Stimulated activated CD4-positive, alpha-beta T cell treated with anti-CD3 and anti-CD28 coated beads, Interleukin-12 subunit alpha, Interleukin-12 subunit beta, amount 100 ng/mL, for 24 hours (primary cell): ENCODE measurements around the gene SHC2.
"Not testable (repeated sequence)": the region's sequence is repeated elsewhere in the genome, so short reads cannot be mapped to it uniquely, and the experiment has no call there.

Experiments
- DNase-seq, 2 experiments: peaks; one replicate each; pipeline ENCODE4 v3.0.0-alpha.2; 2020; ENCODE audit warnings: low read depth in 2 of 2

The SHC2 gene

DNA sequence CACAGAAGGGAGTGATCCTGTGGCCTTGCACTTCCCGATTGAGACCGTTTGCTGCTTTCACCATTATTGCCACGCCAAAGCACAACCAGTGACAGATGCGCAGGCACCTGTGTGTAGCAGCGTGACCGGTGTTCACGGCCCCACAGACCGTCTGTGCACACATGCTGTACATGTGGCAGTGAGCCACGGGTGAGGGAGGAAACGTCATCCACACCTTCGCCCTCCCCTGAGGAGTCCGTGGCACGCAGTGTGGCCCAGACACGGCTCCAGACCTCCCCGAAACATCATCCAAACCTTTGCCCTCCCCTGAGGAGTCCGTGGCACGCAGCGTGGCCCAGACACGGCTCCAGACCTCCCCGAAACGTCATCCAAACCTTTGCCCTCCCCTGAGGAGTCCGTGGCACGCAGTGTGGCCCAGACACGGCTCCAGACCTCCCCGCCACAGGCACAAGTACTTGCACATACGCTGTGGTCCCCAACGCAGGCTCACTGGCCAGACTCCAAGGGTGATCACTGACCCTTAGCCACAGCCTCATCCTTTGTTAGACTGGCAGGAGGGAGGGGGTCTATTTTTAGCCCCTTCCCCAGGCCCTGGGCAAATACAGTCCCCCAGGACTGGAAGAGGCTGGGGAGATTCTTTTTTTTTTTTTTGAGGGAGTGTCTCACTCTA is 7.9 kb upstream of the SHC2 start:
- no peak for DNase-seq

DNA sequence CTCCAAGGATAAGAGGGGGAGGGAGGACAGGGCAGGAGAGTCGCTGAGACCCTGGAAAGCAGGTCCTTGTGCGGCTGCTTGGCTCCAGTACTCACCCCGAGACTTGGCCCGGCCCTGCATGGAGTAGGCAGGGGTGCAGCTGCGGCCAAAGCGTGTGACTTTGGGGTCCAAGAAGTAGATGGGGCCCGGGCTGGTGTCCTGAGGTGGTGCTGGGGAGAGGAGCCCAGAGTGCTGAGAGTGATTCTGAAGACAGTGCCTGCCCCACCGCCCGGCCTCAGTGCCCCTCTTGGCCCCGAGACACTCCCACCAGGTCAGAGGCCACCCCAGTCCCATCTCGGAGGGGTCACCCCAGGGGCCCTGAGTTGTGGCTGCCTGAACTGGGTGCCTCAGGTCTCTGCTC is 6.7 kb upstream of the SHC2 start:
- no peak for DNase-seq

DNA sequence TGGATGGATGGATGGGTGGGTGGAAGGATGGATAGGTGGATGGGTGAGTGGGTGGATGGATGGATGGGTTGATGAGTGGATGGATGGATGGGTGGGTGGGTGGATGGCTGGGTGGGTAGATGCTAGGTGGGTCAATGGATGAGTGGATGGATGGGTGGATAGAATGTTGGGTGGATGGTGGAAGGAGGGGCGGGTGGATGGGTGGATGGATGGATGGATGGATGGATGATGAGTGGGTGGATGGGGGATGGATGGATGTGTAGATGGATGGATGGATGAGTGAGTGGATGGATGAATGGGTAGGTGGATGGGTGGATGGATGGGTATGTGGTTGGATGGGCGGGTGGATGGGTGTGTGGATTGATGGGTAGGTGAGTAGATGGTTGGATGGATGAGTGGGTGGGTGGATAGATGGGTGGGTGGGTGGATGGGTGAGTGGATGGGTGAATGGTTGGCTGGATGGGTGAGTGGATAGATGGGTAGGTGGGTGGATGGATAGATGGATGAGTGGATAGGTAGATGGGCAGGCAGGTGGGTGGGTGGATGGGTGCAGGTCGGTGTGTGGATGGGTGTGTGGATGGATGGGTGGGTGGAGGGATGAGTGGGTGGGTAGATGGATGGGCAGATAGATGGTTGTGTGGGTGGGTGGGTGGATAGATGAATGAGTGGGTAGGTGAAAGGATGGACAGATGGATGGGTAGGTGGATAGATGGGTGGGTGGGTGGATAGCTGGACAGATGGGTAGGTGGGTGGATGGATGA is 4.4 kb upstream of the SHC2 start:
- no peak for DNase-seq

DNA sequence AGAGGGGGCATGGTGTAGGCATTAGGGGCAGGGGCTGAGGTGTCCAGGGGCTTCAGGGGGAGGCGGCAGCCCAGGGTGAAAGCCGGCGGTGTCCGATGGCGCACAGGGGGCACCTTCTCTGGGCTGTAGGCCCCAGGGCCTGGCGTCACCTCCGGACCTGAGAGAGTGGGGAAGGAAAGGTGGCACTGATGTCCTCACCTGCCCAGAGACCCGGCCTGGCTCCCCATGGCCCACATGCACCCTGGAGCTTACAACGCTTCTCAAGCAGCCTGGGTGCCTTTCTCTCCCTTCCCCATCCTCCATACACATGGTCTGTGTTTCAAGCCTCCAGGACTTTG is 3.3 kb upstream of the SHC2 start:
- no peak for DNase-seq

DNA sequence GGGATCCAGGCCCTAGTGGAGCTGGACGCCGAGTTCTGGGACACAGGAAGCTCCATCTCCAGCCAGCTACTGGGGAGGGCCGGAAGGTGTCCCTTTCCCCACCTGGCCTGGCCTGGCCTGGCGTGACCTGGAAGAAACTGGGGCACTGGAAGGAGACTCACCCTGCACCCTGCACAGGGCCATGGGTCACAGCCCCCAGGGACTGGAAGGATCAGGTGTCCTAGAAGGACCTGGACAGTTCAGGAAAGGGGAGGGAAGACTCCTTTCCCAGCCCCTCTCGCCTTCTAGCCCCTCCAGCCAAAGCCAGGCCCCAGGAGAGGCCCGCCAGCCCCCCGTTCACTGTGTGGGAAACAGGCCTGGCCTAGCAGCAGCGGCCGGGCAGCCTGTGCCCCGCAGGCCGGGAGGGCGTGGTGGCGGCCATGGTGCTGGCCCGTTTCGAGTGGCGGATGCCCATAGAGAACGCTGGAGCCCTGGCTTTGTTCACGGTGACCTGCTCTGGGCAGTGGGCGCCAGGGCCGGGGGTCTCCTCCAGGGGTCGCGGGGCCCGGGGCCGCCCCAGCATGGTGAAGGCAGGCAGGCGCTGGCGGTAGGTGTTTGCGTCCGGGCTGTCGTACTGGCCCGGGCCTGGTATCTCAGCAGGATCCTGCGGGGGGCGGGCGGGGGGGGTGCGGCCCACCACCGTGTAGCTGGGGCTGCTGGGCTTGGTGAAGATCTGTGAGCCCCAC is 2.8 kb upstream of the SHC2 start:
- no peak for DNase-seq

DNA sequence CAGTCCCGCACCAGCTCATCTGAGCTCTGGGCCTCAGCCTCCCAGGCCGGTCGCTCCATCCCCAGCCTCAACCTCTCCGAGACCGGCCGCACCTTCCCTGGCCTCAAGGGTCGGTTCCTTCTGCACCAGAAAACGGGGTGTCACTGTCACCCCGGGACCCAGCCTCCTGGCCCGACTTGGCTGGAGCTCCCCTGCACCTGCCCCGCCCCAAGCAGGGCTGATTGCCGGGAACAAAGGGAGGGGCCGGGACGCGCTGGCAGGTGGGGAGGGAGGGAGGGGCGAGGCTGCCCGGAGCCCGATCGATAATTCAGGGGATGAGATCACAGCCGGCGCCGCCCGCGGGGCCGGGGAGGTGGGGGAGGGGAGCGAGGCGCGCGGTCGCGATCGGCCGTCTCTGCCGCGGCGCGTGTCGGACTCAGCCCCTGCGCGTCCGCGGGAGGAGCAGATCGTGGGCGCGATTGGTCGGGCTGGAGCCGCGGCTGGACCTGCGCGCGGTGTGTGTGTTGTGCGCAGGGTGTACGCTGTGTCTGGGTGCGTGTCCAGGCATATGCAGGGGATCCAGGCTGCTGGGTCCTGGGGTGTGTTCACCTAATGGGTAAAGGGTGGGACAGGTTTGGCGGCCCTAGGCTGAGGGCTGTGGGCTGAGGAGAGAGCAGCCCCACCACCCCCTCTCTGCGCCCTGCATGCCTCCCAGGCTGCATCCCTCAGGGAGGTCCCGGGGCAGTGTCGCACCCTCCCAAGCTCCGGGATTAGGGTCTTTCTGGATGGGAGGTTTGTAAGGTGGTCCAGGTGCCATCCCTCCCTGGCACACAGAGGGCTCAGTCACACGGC is 1.1 kb upstream of the SHC2 start:
- DNase-seq, result no peak

DNA sequence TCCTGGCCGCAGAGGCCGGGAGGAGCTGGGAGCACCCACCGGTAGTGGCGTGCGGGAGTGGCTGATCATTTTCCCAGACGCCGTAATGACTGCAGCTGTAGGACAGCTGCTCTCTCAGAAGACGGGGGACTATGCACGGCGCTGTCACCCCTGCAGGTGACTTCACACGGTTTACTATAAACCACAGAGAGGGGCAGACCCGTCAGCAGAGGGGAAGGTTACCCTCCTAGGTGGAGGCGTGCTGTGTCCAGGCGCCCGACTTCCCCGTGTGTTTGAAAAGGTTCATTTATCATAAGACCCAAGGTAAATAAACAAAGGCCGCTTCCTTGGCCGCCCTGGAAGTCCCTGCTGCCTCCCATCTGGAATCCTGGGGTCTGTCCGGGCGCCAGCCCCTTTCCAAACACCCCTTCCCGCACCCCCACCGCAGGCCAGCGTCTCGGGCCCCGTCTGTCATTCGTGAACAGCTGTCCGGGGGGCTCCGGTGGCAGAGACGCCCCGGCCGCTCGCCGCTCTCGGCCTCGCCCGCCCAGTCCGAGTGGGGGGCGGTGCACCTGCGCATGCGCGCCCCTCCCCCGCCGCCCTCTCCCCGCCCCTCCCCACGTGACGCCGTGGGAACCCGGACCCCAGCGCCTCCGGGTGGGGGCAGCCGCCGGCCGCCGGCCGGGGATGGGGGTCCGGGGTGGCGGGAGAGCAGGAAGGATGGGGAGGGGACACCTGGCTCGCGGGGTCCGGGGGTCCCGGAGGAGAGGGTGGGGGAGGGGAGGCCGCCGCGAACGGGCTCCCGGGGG is 915 bp downstream of the SHC2 start:
- no peak for DNase-seq

DNA sequence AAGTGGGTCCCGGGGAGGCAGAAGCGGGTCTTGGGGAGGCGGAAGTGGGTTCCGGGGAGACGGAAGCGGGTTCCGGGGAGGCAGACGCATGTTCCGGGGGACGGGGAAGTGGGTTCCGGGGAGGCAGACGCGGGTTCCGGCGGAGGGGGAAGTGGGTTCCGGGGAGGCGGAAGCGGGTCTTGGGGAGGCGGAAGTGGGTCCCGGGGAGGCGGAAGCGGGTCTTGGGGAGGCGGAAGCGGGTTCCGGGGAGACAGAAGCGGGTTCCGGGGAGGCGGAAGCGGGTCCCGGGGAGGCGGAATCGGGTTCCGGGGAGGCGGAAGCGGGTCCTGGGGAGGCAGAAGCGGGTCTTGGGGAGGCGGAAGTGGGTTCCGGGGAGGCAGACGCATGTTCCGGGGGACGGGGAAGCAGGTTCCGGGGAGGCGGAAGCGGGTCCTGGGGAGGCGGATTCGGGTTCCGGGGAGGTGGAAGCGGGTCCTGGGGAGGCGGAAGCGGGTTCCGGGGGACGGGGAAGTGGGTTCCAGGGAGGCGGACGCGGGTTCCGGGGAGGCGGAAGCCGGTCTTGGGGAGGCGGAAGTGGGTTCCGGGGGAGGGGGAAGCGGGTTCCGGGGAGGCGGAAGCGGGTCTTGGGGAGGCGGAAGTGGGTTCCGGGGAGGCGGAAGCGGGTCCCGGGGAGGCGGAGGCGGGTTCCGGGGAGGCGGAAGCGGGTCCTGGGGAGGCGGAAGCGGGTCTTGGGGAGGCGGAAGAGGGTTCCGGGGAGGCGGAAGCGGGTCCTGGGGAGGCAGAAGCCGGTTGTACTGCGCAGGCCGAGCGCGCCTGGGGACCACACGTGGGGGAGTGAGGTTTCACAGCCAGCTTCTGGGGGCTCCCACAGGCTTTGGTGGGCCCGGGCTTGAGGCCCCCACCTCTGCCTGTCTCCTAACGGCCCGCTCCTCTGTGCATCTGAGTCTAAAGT is 2.5 kb downstream of the SHC2 start:
- DNase-seq, result no peak

DNA sequence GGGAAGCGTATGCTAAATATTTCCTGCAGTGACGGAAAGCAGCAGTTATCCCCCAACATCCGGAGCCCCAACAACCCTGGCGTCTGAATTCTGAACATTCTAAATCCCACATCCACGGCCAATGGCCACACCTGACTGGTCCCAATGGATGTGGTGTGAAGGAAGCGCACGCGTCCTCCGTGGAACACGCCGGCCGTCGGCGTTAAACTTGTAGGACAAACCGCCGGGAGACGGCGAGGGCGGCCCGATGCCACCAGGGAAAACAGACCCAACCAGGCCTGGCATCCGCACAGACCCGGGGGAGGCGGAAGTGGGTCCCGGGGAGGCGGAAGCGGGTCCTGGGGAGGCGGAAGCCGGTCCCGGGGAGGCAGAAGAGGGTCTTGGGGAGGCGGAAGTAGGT is 3.2 kb downstream of the SHC2 start:
- no peak for DNase-seq

DNA sequence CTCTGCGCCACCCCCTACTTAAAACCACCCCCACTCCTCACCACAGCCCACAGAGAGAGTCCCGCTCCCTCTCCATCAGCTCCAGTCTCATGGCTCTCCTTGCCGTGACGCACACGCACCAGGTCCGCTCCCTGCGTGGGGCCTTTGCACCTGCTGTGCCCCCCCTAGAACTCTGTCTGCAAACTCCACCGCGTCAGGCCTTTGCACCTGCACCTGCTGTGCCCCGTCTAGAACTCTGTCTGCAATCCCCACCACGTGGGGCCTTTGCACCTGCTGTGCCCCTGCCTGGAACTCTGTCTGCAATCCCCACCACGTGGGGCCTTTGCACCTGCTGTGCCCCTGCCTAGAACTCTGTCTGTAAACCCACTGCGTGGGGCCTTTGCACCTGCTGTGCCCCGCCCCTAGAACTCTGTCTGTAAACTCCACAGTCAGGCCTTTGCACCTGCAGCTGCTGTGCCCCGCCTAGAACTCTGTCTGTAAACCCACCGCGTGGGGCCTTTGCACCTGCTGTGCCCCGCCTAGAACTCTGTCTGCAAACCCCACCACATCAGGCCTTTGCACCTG is 4.2 kb downstream of the SHC2 start:
- DNase-seq, result no peak

DNA sequence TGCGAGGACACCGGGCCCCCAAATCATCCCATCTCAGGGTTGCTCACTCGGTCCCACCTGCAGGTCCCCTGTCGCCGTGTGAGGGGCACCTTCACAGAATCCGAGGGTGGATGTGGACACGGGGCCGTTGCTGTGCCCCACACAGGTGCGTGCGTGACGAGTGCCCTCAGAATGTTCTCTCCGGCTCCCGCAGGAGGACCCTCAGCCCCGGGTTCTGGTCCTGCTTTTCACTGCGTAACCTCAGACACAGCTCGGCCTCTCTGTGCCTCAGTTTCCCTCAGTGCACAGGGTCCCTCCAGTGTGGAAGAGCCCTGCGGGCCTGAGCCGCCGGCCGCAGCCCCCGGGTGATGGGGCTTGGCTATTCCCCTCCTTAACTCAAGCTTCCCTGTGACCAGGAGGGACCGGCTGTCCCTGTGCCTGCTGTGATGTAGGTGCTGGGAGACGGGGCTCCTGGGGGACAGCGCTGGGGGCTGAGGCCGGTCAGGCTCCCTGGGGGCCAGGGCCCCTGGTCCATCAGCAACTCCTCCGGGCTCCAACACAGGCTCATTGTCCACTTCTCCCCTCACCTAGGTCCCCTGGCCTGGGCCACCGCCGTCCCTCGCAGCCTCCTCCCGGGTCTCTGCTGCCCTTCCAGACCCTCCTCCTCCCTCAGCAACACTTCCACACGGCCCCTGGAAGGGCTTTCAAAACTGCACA is 4.8 kb downstream of the SHC2 start:
- DNase-seq, result no peak

DNA sequence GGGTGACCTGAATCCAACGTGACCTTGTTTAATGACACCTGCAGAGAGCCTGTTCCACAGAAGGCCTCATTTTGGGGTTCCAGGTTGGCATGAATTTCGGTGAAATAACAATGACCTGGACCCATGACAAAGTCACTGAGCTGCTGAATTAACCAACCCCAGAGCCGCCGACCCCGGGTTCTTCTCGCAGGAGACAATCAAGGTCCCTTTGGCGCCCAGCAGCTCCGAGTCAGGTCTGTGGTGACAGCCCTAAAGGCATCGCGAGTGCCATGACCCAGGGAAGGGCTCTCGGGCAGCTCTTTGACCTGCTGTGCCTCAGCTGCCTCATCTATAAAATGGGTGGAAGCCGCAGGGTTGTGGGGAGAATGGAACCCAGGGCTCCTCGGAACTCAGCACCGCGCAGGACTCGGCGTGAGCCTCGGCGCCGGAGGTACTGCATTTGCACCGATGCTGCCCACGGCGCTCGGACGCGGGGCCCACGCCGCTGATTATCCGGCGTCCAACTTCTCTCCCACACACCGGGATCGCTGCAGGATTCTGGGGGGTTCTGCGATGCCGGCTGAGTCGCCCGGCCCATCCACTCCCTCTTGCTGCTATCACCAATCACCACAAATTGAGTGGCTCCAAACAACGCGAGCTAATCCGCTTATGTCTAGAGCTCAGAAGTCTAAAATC is 5.7 kb downstream of the SHC2 start:
- no peak for DNase-seq

DNA sequence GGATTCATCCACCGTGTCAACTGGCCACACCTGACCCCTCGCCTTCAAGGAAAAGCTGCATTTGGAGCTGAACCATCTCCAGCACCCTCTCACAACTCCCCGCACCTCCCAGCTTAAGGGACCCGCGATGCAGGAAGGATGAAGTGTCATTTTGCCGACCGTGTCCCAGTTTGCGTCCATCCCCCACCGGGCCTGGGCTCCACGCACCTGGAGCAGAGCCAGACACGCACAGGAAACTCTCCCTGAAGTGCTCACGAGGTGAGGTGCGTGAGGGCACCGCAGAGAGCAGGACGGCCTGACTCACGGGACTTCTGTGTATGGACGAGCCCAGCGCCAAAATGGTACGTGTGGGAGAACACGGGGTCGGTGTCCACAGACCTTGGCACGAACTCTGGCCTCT is 7.2 kb downstream of the SHC2 start:
- no peak for DNase-seq

DNA sequence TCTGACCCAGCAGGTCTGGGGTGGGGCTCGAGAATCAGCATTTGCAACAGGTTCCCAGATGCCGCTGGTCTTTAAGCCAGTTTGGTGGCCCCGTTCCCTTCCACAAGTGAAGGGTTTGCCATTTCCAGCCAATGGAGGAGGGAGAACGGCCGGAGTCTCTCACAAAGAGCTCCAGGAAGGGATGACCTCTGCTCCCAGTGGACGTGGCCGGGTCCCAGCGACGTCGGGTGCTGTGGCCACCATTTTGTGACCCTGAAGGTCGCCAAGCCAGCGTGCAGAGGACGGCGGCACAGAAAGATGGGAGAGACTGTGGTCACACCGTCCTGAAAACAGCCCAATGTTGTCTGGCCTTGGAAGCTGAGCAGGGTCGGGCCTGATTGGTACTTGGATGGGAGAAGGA is 8.0 kb downstream of the SHC2 start:
- no peak for DNase-seq

DNA sequence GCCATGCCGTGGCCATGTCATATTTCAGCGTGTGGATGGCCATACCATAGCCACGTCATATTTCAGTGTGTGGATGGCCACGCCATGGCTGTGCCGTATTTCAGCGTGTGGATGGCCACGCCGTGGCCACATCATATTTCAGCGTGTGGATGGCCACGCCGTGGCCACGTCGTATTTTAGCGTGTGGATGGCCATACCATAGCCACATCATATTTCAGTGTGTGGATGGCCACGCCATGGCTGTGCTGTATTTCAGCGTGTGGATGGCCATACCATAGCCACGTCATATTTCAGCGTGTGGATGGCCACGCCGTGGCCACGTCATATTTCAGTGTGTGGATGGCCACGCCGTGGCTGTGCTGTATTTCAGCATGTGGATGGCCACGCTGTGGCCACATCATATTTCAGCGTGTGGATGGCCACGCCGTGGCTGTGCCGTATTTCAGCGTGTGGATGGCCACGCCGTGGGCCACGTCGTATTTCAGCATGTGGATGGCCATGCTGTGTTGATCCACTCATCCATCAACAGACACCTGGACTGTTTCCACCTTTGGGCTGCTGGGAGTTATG is 9.8 kb downstream of the SHC2 start:
- not testable (repeated sequence) for DNase-seq

DNA sequence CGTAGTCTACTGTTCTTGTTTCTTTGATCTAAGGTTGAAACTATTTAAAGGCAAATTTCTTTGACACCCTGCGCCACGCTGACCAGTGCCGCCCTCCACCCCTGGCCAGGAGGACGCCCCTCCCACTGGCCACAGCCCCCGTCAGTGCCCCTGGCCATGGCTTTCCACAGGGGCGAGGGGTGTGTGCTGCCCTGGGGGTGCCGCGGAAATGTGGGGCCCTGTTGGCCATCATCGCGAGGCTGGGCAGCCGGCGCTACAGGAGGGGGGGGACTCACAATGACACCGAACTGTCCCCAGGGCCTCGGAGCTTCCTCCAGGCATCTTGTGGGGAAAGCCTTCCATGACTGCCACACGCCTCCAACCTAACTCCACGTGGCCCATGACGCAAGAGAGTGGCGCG is 10.9 kb downstream of the SHC2 start:
- DNase-seq, result no peak

DNA sequence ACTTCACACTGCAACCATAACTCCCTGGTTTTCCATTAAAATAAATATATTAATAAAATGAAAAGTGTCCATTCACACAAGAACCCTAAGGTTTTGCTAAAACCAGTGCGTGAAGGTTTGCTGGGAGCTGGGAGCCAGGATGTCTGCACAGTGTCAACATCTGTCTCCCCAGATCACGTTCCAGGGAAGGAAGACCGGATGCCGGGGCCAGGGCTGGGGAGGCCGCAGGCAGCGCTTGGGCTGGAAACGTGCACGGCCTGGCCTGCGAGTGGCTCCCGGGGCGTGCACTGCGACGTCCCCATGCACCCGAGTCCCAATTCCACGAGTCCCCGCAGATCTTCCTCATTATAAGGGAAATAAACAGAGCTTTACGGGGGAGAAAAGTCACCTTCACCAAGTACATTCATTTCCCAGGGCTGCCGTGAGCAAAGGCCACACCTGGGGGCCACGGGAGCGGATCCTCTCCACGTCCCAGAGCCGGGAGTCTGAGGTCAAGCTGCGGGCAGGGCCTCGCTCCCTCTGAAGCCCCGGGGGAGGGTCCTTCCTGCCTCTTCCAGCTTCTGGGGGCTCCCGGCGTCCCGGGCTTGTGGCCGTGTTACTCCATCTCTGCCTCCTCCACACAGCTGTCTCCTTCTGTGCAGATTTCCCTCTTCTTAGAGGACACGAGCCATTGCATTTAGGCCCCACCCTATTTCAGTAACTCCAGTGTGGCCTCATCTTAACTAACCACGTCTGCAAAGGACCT is 12.8 kb downstream of the SHC2 start:
- DNase-seq, result no peak

DNA sequence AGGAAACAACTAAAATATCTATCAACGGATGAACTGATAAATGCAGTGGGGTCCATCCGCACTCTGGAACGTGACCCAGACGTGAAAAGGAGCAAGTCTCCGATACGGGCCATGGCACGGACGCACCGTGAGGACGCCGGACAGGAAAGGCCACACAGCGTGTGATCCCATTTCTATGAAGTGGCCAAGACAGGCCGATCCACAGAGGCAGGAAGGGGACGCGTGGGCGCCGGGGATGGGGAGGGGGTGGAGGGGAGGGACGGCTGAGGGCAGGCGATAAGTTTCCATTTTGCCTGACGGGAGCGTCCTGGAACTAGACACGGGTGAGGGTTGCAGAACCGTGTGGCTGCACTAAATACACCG is 13.8 kb downstream of the SHC2 start:
- no peak for DNase-seq
